Activated T-cell treated with anti-CD3 and anti-CD28 coated beads, Interleukin-2, amount 50 U/mL, for 4 hours (primary cell): Measurements from ENCODE around the gene TFDP1. TPM values are rescaled to one million over a fixed set of nuclear protein-coding genes. Genes with fewer than 3 reads are reported as not detected.

ENCODE experiments used
- ATAC-seq, 2 donors: fragments of 200-7000 bp; cut with Tn5 transposase; one replicate each; pipeline ENCODE4 v1.10.0; 2021
- DNase-seq: peaks from one replicate; pipeline ENCODE4 v3.0.0-alpha.2; 2020
- H3K27me3 Mint-ChIP-seq: one replicate; pipeline ENCODE4 v1.8.0; 2021; ENCODE audit warnings: low read depth, mixed read lengths
- H3K36me3 Mint-ChIP-seq: one replicate; pipeline ENCODE4 v1.8.0; 2022; ENCODE audit warnings: mixed read lengths; ENCODE audit not compliant: insufficient read depth
- H3K4me1 Mint-ChIP-seq: one replicate; pipeline ENCODE4 v1.8.0; 2021; ENCODE audit warnings: low read depth, mixed read lengths
- H3K4me3 Mint-ChIP-seq: one replicate; pipeline ENCODE4 v1.8.0; 2021; ENCODE audit warnings: mild to moderate bottlenecking, moderate library complexity, mixed read lengths
- H3K9me3 Mint-ChIP-seq: one replicate; pipeline ENCODE4 v1.8.0; 2021; ENCODE audit warnings: mixed read lengths
- total RNA-seq, 3 donors: library from RNA; stranded (reverse); gene quantifications; one replicate each; pipeline ENCODE4 v1.2.1, GENCODE V29; 2021

TFDP1 gene
- total RNA-seq, 3 donors from 2014 or later, result 147 to 200 (median 172) TPM

- Mint-ChIP-seq H3K9me3 (no peaks in the 10 kb centered on the region), H3K4me3 (no peak overlapping the region), H3K4me1 (peaks cover 7% of the 10 kb centered on the region), H3K36me3 (no peaks in the 10 kb centered on the region), H3K27me3 (no peaks in the 10 kb centered on the region)
- no peak for DNase-seq
- ATAC-seq, result no peak
Measured at GRCh38 chr13:113654175-113654560, 69.6 kb downstream of the TFDP1 start.

GRCh38 chr13:113654591-113655345 lies 70.2 kb downstream of the TFDP1 start:
- H3K9me3 Mint-ChIP-seq, result no peaks in the 10 kb centered on the region
- no peak for DNase-seq
- no peak for ATAC-seq
- H3K4me1 Mint-ChIP-seq, result peaks cover 7% of the 10 kb centered on the region
- no peak overlapping the region for H3K4me3 Mint-ChIP-seq
- H3K27me3 Mint-ChIP-seq, result no peaks in the 10 kb centered on the region
- H3K36me3 Mint-ChIP-seq, result no peaks in the 10 kb centered on the region

GRCh38 chr13:113655346-113656002 lies 70.9 kb downstream of the TFDP1 start:
- ATAC-seq (no peak), DNase-seq (no peak)
- no peaks in the 10 kb centered on the region for H3K9me3 Mint-ChIP-seq
- peaks cover 7% of the 10 kb centered on the region for H3K4me1 Mint-ChIP-seq
- H3K27me3 Mint-ChIP-seq, result no peaks in the 10 kb centered on the region
- no peaks in the 10 kb centered on the region for H3K36me3 Mint-ChIP-seq
- no peak overlapping the region for H3K4me3 Mint-ChIP-seq

GRCh38 chr13:113656003-113656588 lies 71.5 kb downstream of the TFDP1 start:
- H3K27me3 Mint-ChIP-seq, result no peaks in the 10 kb centered on the region
- H3K4me3 Mint-ChIP-seq, result no peak overlapping the region
- peaks cover 7% of the 10 kb centered on the region for H3K4me1 Mint-ChIP-seq
- H3K36me3 Mint-ChIP-seq, result no peaks in the 10 kb centered on the region
- ATAC-seq (no peak), DNase-seq (no peak)
- peaks cover 6% of the 10 kb centered on the region for H3K9me3 Mint-ChIP-seq

GRCh38 chr13:113656831-113657671 lies 72.5 kb downstream of the TFDP1 start:
- no peak for DNase-seq

GRCh38 chr13:113657851-113658741 lies 73.5 kb downstream of the TFDP1 start, which contains the start of gene ATP4B:
TSS of gene ATP4B (minus strand) at chr13:113658198. CDS start at chr13:113658144, 54 bp downstream.
- ATAC-seq (no peak), DNase-seq (no peak)
- Mint-ChIP-seq H3K27me3 (no peaks in the 10 kb centered on the region), H3K4me3 (no peak within 1 kb of the TSS), H3K36me3 (no peaks in the 10 kb centered on the region), H3K9me3 (peaks cover 18% of the 10 kb centered on the region), H3K4me1 (peaks cover 7% of the 10 kb centered on the region)

More at GRCh38 chr13:113656831-113657671, 72.5 kb downstream of the TFDP1 start:
- Mint-ChIP-seq H3K27me3 (no peaks in the 10 kb centered on the region), H3K4me3 (no peak overlapping the region), H3K9me3 (peaks cover 15% of the 10 kb centered on the region), H3K36me3 (no peaks in the 10 kb centered on the region), H3K4me1 (peaks cover 7% of the 10 kb centered on the region)
- ATAC-seq, result no peak

- ATAC-seq, result no peak
- Mint-ChIP-seq H3K27me3 (no peaks in the 10 kb centered on the region), H3K9me3 (peaks cover 18% of the 10 kb centered on the region)
Measured at GRCh38 chr13:113658836-113659235, 74.3 kb downstream of the TFDP1 start.

GRCh38 chr13:113659337-113659736 lies 74.8 kb downstream of the TFDP1 start:
- no peak for ATAC-seq
- no peaks in the 10 kb centered on the region for H3K4me1 Mint-ChIP-seq
- H3K9me3 Mint-ChIP-seq, result peaks cover 18% of the 10 kb centered on the region
- H3K4me3 Mint-ChIP-seq, result no peak overlapping the region
- no peaks in the 10 kb centered on the region for H3K27me3 Mint-ChIP-seq
- H3K36me3 Mint-ChIP-seq, result no peaks in the 10 kb centered on the region
- no peak for DNase-seq

More at GRCh38 chr13:113658836-113659235, 74.3 kb downstream of the TFDP1 start:
- H3K4me1 Mint-ChIP-seq, result peaks cover 2% of the 10 kb centered on the region
- H3K4me3 Mint-ChIP-seq, result no peak overlapping the region
- DNase-seq, result no peak
- no peaks in the 10 kb centered on the region for H3K36me3 Mint-ChIP-seq

- peaks cover 2% of the 10 kb centered on the region for H3K27me3 Mint-ChIP-seq
- ATAC-seq, result no peak
- no peak overlapping the region for H3K4me3 Mint-ChIP-seq
- no peaks in the 10 kb centered on the region for H3K4me1 Mint-ChIP-seq
- H3K36me3 Mint-ChIP-seq, result no peaks in the 10 kb centered on the region
- no peak for DNase-seq
- H3K9me3 Mint-ChIP-seq, result peaks cover 18% of the 10 kb centered on the region
Measured at GRCh38 chr13:113660066-113660465, 75.5 kb downstream of the TFDP1 start.

GRCh38 chr13:113661509-113661908 lies 77.0 kb downstream of the TFDP1 start:
- Mint-ChIP-seq H3K27me3 (peaks cover 6% of the 10 kb centered on the region), H3K36me3 (no peaks in the 10 kb centered on the region), H3K4me1 (no peaks in the 10 kb centered on the region), H3K9me3 (peaks cover 18% of the 10 kb centered on the region), H3K4me3 (no peak overlapping the region)
- no peak for DNase-seq
- no peak for ATAC-seq

- DNase-seq, result no peak
- no peaks in the 10 kb centered on the region for H3K4me1 Mint-ChIP-seq
Measured at GRCh38 chr13:113663934-113664333, 79.4 kb downstream of the TFDP1 start.

GRCh38 chr13:113664751-113665596 lies 80.4 kb downstream of the TFDP1 start:
- no peak for ATAC-seq
- peaks cover 18% of the 10 kb centered on the region for H3K9me3 Mint-ChIP-seq
- H3K4me1 Mint-ChIP-seq, result no peaks in the 10 kb centered on the region
- DNase-seq, result no peak
- peaks cover 9% of the 10 kb centered on the region for H3K27me3 Mint-ChIP-seq
- H3K36me3 Mint-ChIP-seq, result no peaks in the 10 kb centered on the region
- H3K4me3 Mint-ChIP-seq, result no peak overlapping the region

More at GRCh38 chr13:113663934-113664333, 79.4 kb downstream of the TFDP1 start:
- Mint-ChIP-seq H3K36me3 (no peaks in the 10 kb centered on the region), H3K4me3 (no peak overlapping the region), H3K9me3 (peaks cover 18% of the 10 kb centered on the region), H3K27me3 (peaks cover 9% of the 10 kb centered on the region)
- no peak for ATAC-seq
